Globus pallidus (tissue), 1 donor: ENCODE measurements around the gene CAMK2N1.
A peak's percentile ranks its signal among the peaks of the same experiment; 100 is the strongest.
"Not testable (repeated sequence)": the region's sequence is repeated elsewhere in the genome, so short reads cannot be mapped to it uniquely, and the experiment has no call there.

Source experiments
- DNase-seq: peaks from one replicate; pipeline ENCODE4 v3.0.0-alpha.2; 2015; ENCODE audit warnings: low spot score

CAMK2N1 gene

DNA sequence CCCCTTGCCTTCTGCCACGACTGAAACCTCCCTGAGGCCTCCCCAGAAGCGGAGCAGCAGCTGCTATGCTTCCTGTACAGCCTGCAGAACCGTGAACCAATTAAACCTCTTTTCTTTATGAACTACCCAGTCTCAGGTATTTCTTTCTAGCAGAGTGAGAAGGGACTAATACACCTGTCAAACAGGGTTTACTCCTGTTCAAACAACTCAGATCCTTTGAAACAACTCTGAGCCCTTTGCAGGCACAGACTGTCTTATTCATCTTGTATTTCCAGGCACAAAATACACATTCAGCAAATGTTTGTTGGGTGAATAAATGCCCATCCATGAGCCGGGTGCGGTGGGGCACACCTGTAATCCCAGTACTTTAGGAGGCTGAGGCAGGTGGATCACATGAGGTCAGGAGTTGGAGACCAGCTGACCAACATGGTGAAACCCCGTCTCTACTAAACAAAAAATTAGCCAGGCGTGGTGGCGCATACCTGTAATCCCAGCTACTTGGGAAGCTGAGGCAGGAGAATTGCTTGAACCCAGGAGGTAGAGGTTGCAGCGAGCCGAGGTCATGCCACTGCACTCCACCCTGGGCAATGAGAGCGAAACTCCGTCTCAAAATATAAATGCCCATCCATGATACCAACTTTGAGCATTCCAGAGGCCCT lies 10.8 kb upstream of the CAMK2N1 start:
- DNase-seq: not testable (repeated sequence)

GRCh38 chr1:20496241-20496661 lies 10.2 kb upstream of the CAMK2N1 start:
- no peak for DNase-seq

- no peak for DNase-seq
These were observed 9.7 kb upstream of the CAMK2N1 start for GRCh38 chr1:20495661-20496060.

DNA sequence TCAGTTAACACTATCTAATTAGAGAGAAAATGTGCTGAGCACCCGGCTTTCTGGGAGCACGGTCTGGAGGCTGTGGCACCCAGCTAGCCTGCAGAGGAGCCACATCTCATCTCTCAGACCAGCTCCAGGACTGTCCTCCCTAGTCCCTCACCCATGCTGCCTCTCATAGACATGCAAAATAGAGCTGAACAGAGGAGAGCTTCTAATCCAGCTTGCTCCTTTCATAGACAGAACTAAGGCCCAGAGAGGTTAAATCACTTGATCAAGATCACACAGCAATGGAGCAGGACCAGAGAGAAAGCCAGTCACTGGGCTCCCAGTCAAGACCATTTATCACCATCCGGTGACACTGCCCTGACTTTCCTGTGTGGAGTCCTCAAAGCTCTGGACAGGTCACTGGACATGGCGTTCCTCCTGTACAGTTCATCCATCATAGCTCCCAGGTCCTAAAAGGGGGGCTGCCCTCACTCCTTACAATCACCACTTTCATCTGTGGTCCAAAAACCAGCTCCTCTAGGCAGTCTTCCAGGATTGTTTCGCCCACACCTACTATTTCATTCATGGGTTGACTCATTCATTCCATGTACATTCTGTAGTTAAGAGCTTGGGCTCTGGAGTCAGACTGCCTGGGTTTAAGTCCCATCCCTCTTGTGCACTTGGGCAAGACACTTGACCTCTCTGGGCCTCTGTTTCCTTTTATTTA lies 8.8 kb upstream of the CAMK2N1 start:
- DNase-seq: no peak

DNA sequence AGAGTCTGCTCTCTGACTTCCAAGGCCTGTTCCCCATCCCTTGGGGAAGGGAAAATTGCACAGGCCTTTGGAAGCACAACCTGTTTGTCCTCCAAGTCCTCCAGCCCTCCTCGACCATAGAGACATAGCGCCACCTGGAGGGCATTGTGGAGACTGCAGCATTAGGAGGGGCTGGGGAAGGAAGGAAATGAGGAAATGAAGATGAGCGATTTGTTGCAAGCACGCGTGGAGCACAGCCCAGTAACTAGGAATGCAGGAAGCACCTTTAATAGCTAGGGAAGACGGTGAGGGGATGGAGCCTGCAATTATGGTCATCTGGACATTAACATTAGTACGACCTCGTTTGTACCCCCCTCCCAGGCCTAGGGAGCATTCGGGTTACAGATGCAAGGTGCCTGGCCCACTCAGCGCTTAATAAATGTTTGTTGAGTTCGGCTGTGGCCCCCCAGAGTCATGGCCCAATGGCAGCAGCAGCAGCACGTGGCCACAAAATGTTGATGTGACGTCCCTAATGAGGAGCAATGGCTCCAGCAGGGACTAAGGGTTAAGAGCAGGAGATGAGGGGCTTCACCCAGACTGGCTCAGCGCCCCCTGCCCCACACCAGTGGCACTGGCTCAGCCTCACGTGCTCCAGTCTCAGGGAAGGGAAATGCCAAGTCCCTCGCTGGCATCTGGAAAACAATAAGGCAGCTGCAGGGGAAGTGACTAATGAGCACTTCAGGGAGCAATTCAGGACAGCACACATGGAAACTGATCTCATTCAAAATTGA lies 8.0 kb upstream of the CAMK2N1 start:
- peak; percentile 82 for DNase-seq

- no peak for DNase-seq
These were observed 7.3 kb upstream of the CAMK2N1 start for GRCh38 chr1:20493309-20493708.

- no peak for DNase-seq
These were observed 6.7 kb upstream of the CAMK2N1 start for GRCh38 chr1:20492751-20493150.

- DNase-seq: no peak
These were observed 5.9 kb upstream of the CAMK2N1 start for GRCh38 chr1:20491866-20492265.

GRCh38 chr1:20491178-20491577 lies 5.2 kb upstream of the CAMK2N1 start:
- no peak for DNase-seq

DNA sequence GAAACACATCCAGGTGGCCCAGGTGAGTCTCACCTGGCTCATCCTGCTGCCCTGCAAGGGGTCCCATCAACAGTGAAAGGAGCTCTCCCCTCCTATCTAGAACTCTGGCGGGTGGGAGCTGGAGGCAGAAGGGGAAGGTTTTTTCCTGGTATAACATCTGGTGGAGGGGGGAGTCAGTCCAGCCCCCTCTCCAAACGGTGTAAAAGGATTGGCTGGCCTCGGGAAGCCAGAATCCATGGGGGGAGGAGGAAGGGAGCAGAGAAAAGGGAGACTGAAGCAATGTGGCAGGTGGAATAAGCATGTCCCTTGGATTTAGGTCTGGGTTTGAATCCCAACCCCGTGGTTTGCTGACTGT lies 1.2 kb upstream of the CAMK2N1 start:
- DNase-seq: no peak

DNA sequence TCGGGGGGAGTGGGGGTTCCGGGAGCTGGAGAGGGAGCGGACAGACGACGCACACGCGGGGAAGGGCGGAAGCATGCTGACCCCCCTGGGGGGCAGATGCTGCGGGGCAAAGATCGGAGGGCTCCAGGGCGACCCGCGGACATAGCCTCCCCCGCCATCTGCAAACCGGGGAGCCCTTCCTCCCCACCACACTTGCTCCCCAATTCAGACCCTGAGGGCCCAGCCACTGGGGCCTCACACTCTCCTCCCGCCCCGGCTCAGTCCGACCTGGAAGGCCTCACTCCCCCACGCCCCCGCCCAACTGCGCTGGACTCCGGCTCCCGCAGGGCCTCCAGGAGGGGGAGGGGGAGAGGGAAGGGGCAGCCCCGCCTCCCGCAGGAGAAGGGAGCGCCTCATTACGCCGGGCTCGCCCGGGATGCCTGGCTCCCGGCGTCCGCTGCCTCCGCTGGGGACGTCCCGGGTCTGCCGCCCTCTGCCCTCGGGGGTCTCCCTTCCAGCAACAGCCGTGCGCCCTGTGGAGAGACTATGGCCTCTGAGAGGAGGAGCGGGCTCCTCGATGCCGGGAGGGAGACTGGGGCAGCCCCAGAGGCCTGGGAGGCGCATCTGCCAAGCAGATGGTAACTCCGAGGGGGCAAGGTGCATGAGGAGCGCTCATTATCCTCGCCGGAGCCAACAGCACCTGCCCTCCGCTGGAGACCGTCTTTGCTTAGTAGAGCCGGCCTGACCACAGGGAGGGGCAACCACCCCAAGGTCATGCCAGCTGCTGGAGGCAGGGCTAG lies 636 bp upstream of the CAMK2N1 start:
- peak; percentile 89 for DNase-seq

- no peak for DNase-seq
These were observed 1.2 kb downstream of the CAMK2N1 start for GRCh38 chr1:20484519-20485462.

DNA sequence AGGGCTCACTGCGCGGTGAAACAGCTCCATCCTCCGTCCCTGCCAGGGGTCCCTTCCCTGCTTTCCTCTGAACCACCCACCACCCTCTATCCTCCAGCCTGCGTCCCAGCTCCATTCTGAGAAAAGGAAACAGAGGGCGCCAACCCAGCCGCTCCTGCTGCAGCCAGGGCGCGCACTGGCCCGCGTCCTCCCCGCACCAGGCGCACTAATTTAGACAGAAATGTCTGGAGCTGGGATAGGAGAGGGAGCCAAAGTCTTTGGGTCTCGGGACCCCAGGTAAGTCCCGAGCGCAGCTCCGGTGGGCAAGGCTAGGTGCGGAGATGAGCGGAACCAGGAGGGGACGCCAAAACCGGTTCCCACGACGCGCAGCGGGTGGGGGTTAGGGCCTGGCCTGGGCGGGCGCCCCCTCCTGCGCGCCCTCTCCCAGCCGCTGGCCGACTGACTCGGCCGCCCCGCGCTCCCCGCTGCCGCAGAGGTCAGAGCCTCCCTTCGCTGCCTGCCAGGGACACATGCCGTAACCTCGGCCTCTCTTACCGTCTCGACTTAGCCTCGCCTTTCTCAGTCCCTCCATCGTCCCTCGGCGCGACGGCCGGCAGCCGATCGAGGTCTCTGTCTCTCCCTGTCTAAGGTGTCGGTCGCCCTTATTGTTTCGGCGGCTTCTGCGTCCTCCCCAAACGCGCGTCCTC lies 2.0 kb downstream of the CAMK2N1 start:
- peak; percentile 61 for DNase-seq

DNA sequence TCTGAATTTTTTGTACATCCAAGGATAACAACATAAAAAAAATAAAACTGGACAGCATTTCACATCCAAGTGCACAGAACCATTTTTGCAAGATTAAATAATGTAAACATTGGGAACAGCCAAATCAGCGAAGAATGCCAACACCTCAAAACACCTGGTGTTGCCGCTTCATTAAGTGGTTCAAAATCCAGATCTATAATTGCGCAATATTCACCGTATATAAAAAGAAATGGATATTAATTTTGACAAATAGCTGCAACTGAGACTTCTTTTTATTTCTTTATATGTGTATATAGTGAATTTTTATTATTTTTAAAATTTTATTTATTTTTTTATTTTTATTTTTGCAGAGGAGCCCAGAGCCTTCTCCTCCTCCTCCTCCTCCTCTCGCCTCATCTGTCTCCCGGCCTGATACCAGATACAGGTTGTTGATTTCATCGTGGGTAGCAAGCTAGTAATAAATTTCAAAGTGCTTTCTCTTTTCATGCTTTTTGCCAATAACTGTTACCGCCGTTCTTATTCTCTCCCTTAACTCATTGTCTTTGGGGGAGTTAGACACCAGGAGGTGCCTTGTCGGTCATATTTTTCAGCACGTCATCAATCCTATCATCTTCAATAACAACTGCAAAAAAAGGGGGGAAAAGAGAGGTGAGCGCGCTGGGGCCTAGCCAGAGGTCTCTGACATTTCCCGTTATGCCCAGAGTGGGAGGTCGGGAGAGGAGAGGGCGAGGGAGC lies 2.7 kb downstream of the CAMK2N1 start:
- peak; percentile 64 for DNase-seq

- no peak for DNase-seq
These were observed 4.1 kb downstream of the CAMK2N1 start for GRCh38 chr1:20481643-20482498.

GRCh38 chr1:20480951-20481617 lies 4.9 kb downstream of the CAMK2N1 start:
- no peak for DNase-seq

DNA sequence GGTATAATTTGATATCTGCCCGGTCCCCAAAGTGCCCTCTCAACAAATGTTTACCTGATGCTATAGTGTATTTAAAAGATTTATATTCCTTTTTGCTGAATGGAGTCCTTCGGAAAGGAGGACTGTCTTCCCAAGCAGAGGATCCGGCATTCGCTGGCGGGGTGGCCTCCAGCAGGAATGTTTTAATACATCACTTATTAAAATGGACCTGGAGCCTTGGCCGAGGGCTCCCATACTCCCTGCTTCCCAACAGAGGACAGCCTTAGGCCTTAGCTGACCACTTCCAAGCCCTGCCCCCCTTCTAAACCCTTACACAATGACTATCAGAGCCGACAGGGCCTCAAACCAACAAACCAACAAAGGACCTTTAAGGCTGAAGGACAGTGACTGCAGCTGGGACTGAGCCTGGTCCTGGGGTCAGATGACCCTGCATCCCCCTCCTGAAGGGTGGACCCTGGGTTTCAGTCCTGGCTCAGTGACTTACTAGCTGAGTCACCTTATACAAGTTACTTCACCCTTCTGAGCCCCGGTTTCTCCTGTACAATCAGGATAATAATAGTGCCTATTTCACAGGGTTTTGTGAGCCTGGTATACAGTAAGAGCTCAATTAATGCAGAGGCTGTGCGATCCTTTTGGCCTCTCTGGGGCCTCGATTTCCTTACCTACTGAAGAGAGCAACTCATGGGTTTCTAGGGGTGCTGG lies 5.6 kb downstream of the CAMK2N1 start:
- peak; percentile 96 for DNase-seq

DNA sequence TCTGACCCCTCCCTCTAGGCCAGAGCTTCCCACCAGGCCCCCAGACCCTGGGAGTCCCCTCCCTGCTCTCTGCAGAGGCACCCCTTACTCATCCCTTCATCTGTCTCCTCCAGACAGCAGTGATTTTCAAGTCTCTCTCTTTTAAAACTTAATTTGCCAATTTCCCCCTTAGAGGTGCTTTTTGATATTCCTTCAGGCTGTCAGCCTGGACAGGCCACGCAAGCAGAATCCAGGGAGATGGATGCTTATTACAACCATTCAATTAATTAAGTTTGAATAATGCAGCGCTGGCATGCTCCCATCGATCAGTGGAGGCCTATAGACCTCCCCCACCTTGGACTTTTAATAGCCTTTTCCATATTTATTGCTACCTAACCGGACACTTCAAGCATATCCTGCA lies 6.2 kb downstream of the CAMK2N1 start:
- DNase-seq: no peak
